ENCODE data around the gene CAMTA1.

GRCh38 chr1:7672864-7673263 lies 887.6 kb downstream of the CAMTA1 start:
- TF ChIP-seq NR2F2 (IDR thresholded peaks at IDR 0.05) (no peak), JUND (IDR thresholded peaks at IDR 0.05) (no peak), FOXA1 (IDR thresholded peaks at IDR 0.05) (no peak), ZBTB33 (IDR thresholded peaks at IDR 0.05) (no peak), REST (IDR thresholded peaks at IDR 0.05) (no peak), YY1 (IDR thresholded peaks at IDR 0.05) (no peak), RAD21 (IDR thresholded peaks at IDR 0.05) (no peak), EGR1 (IDR thresholded peaks at IDR 0.05; ENCODE audit: low read depth in 2 of 2) (no peak), HNF4G (IDR thresholded peaks at IDR 0.05) (no peak), SP1 (IDR thresholded peaks at IDR 0.05) (no peak), TAF1 (conservative IDR thresholded peaks at IDR 0.05) (no peak)
- TF ChIP-seq, protein P1, sequence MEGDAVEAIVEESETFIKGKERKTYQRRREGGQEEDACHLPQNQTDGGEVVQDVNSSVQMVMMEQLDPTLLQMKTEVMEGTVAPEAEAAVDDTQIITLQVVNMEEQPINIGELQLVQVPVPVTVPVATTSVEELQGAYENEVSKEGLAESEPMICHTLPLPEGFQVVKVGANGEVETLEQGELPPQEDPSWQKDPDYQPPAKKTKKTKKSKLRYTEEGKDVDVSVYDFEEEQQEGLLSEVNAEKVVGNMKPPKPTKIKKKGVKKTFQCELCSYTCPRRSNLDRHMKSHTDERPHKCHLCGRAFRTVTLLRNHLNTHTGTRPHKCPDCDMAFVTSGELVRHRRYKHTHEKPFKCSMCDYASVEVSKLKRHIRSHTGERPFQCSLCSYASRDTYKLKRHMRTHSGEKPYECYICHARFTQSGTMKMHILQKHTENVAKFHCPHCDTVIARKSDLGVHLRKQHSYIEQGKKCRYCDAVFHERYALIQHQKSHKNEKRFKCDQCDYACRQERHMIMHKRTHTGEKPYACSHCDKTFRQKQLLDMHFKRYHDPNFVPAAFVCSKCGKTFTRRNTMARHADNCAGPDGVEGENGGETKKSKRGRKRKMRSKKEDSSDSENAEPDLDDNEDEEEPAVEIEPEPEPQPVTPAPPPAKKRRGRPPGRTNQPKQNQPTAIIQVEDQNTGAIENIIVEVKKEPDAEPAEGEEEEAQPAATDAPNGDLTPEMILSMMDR (IDR thresholded peaks at IDR 0.05; ENCODE audit: low read depth, low read length, missing input control): no peak

All from liver (tissue), 3 donors.